Colonic mucosa (tissue), 4 donors: ENCODE results near the gene FTO. TPM values are rescaled to one million over a fixed set of nuclear protein-coding genes. Genes with fewer than 3 reads are reported as not detected.

ENCODE experiments used
- DNase-seq: peaks from one replicate; pipeline ENCODE4 v3.0.0-alpha.2; 2020
- H3K27ac ChIP-seq: fragments of 200-600 bp; one replicate; pipeline ENCODE4 v1.8.0; 2021
- H3K27me3 ChIP-seq: fragments of 200-600 bp; one replicate; pipeline ENCODE4 v1.8.0; 2021
- H3K36me3 ChIP-seq: fragments of 200-600 bp; one replicate; pipeline ENCODE4 v1.8.0; 2021
- H3K4me1 ChIP-seq: fragments of 200-600 bp; one replicate; pipeline ENCODE4 v1.8.0; 2021; ENCODE audit warnings: mild to moderate bottlenecking
- H3K4me3 ChIP-seq: fragments of 200-600 bp; one replicate; pipeline ENCODE4 v1.8.0; 2021
- H3K9ac ChIP-seq, 2 donors: one replicate each; pipeline ENCODE4 v1.7.0; 2013; ENCODE audit warnings: control low read depth in 2 of 2, low read depth in 2 of 2, low read length in 2 of 2
- H3K9me3 ChIP-seq: fragments of 200-600 bp; one replicate; pipeline ENCODE4 v1.8.0; 2021
- CTCF ChIP-seq: fragments of 200-600 bp; IDR thresholded peaks from one replicate; pipeline ENCODE4 v1.8.0; 2022; ENCODE audit warnings: antibody characterized with exemption, mild to moderate bottlenecking
- intact Hi-C: fragments of 100-400 bp; cut with DNase I; formaldehyde crosslinking; loops from one replicate; pipeline ENCODE4 v1.14.1; 2022
- total RNA-seq, 2 donors: library from RNA; stranded (reverse); fragmentation: NEBNext Ultra II Directional in 1 of 2; extraction: Animal tissue kit (Norgen Biotek cat#: 25700) in 1 of 2; gene quantifications; one replicate each; pipeline ENCODE4 v1.2.1, GENCODE V29; 2021
- donor health status: healthy.
- donor health status: DM: no; HTN: no; CAD: no.
- donor health status: DM: no; HTN: no; CAD: no.

FTO gene
- total RNA-seq, 2 donors from 2014 or later = 38.3 to 39.2 TPM

GRCh38 chr16:54158986-54159385, 455.0 kb downstream of the FTO start:
- Histone ChIP-seq H3K4me1 (no peaks in the 10 kb centered on the region), H3K9ac (no peak overlapping the region), H3K4me3 (no peak overlapping the region), H3K27me3 (no peaks in the 10 kb centered on the region), H3K27ac (no peak overlapping the region), H3K36me3 (no peaks in the 10 kb centered on the region), H3K9me3 (no peaks in the 10 kb centered on the region)
- DNase-seq = no peak
- TF ChIP-seq CTCF = no peak
- intact Hi-C loops = no loop called here

DNA sequence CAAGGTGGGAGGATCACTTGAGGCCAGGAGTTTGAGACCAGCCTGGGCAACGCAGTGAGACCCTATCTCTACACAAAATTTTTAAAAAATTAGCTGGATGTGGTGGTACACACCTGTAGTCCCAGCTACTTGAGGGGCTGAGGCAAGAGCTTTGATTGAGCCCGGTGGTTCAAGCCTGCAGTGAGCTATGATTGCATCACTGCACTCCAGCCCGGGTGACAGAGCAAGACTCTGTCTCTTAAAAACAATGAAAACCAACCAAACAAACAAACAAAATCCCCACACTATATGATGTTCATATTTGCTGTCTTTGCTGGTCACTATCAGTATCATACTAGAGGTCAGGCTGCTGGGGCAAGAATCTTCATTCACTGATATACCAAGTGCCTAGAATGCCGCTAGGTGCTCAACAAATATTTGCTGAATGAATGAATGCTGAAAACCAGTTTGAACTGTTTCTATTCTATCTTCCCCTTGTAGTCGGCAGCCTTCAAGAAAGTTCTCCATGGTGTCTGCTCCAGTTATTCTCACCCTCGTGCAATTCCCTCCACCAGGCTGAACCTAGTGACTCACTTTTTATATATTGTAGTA, 455.6 kb downstream of the FTO start:
- intact Hi-C loops = no loop called here
- no peak overlapping the region for H3K9ac ChIP-seq

DNA sequence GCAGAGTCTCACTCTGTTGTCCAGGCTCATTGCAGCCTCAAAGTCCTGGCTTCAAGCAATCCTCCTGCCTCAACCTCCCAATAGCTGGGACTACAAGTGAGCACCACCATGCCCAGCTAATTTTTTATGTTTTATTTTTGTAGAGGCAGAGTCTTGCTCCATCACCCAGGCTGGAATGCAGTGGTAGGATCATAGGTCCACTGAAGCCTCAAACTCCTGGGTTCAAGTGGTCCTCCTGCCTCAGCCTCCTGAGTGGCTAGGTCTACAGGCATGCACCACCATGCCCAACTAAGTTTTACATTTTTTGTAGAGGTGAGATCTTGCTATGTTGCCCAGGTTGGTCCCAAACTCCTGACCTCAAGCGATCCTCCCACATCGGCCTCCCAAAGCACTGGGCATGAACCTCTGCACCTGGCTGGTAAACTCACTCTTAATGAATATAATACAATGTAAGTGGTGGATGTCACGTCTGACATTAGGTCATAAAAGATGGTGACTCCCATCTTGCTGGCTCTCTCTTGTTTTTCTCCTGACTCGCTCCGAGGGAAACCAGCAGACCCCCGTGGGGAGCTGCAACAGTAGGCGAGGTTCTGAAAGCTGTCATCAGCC, 456.4 kb downstream of the FTO start:
- H3K9ac ChIP-seq = no peak overlapping the region
- TF ChIP-seq CTCF = no peak
- no peaks in the 10 kb centered on the region for H3K9me3 ChIP-seq
- H3K36me3 ChIP-seq = no peaks in the 10 kb centered on the region
- no peak for DNase-seq
- H3K27me3 ChIP-seq = no peaks in the 10 kb centered on the region
- no peaks in the 10 kb centered on the region for H3K4me1 ChIP-seq
- intact Hi-C loops = no loop called here
- H3K4me3 ChIP-seq = no peak overlapping the region
- H3K27ac ChIP-seq = no peak overlapping the region

More for the DNA sequence above, 455.6 kb downstream of the FTO start:
- no peak for DNase-seq
- Histone ChIP-seq H3K27ac (no peak overlapping the region), H3K4me1 (no peaks in the 10 kb centered on the region), H3K4me3 (no peak overlapping the region), H3K36me3 (no peaks in the 10 kb centered on the region), H3K9me3 (no peaks in the 10 kb centered on the region), H3K27me3 (no peaks in the 10 kb centered on the region)
- TF ChIP-seq CTCF = no peak

GRCh38 chr16:54160939-54161897, 457.3 kb downstream of the FTO start:
- no peak overlapping the region for H3K4me3 ChIP-seq
- intact Hi-C loops = no loop called here
- no peak for TF ChIP-seq CTCF
- H3K4me1 ChIP-seq = no peaks in the 10 kb centered on the region
- H3K27me3 ChIP-seq = no peaks in the 10 kb centered on the region
- H3K9ac ChIP-seq = no peak overlapping the region
- H3K27ac ChIP-seq = no peak overlapping the region
- DNase-seq = no peak
- no peaks in the 10 kb centered on the region for H3K9me3 ChIP-seq
- H3K36me3 ChIP-seq = no peaks in the 10 kb centered on the region

- no peak for TF ChIP-seq CTCF
- intact Hi-C loops = no loop called here
- Histone ChIP-seq H3K4me3 (no peak overlapping the region), H3K9me3 (no peaks in the 10 kb centered on the region), H3K27ac (no peak overlapping the region), H3K36me3 (no peaks in the 10 kb centered on the region), H3K4me1 (no peaks in the 10 kb centered on the region), H3K27me3 (no peaks in the 10 kb centered on the region), H3K9ac (no peak overlapping the region)
- DNase-seq = no peak
Observed at GRCh38 chr16:54163197-54163843, 459.4 kb downstream of the FTO start.
